Left lung (tissue), 10 donors: ENCODE measurements around the gene TEX9. TPM values are rescaled to one million over a fixed set of nuclear protein-coding genes. Genes with fewer than 3 reads are reported as not detected.

ENCODE experiments used
- ATAC-seq: fragments of 200-7000 bp; cut with Tn5 transposase; one replicate; pipeline ENCODE4 v1.9.1; 2020; ENCODE audit warnings: moderate library complexity
- DNase-seq, 4 donors: peaks; one replicate each; pipeline ENCODE4 v3.0.0-alpha.2; 2013 to 2020
- H3K27ac ChIP-seq, 2 donors: fragments of 200-600 bp; sonication (generic) in 1 of 2; one replicate each; pipeline versions ENCODE4 v1.5.0 to v1.8.0; 2020 to 2021
- H3K27me3 ChIP-seq, 2 donors: fragments of 200-600 bp; sonication (generic) in 1 of 2; one replicate each; pipeline versions ENCODE4 v1.5.0 to v1.8.0; 2020 to 2021
- H3K36me3 ChIP-seq, 2 donors: fragments of 200-600 bp; sonication (generic) in 1 of 2; one replicate each; pipeline versions ENCODE4 v1.5.0 to v1.8.0; 2020 to 2021
- H3K4me1 ChIP-seq, 2 donors: fragments of 200-600 bp; one replicate each; pipeline ENCODE4 v1.8.0; 2021
- H3K4me3 ChIP-seq, 2 donors: fragments of 200-600 bp; sonication (generic) in 1 of 2; one replicate each; pipeline versions ENCODE4 v1.5.0 to v1.8.0; 2020 to 2021; ENCODE audit warnings: mild to moderate bottlenecking in 1 of 2
- H3K9me3 ChIP-seq, 2 donors: fragments of 200-600 bp; sonication (generic) in 1 of 2; one replicate each; pipeline versions ENCODE4 v1.5.0 to v1.8.0; 2020 to 2021
- CTCF ChIP-seq, 2 donors: fragments of 200-600 bp; sonication (generic) in 1 of 2; IDR thresholded peaks; one replicate each; pipeline versions ENCODE4 v1.5.0 to v1.8.0; 2021; ENCODE audit warnings: antibody characterized with exemption in 2 of 2
- intact Hi-C, 2 donors: fragments of 100-400 bp; cut with DNase I; formaldehyde crosslinking; loops; one replicate each; pipeline versions ENCODE4 v1.11.2 to v1.14.2; 2022
- polyA plus RNA-seq, 6 donors: library from polyadenylated mRNA; unstranded; fragments of 120-200 nt; gene quantifications; one replicate each; pipeline ENCODE4 v1.2.1, GENCODE V29; 2013; ENCODE audit not compliant: insufficient read length in 6 of 6
- total RNA-seq, 2 donors: library from RNA; stranded (reverse); fragmentation: NEBNext Ultra II Directional; extraction: Animal tissue kit (Norgen Biotek cat#: 25700); gene quantifications; one replicate each; pipeline ENCODE4 v1.2.1, GENCODE V29; 2021
- donor health status: DM: no; HTN: yes; CAD: no.
- donor health status: DM: no; HTN: no; CAD: no.

Gene TEX9
- total and polyA plus RNA-seq, 8 donors = 6.3 to 19.4 (median 16.7) TPM

- TF ChIP-seq CTCF (IDR thresholded peaks at IDR 0.05) = no peak
- Histone ChIP-seq H3K36me3 (no peaks in the 10 kb centered on the region), H3K4me1 (no peaks in the 10 kb centered on the region), H3K4me3 (no peak overlapping the region), H3K27ac (no peak overlapping the region), H3K27me3 (no peaks in the 10 kb centered on the region), H3K9me3 (no peaks in the 10 kb centered on the region)
- ATAC-seq = no peak
- intact Hi-C loops = no loop called here
- DNase-seq = no peak
Measured at GRCh38 chr15:56356616-56357015, 8.6 kb upstream of the TEX9 start.

- Histone ChIP-seq H3K4me3 (no peak overlapping the region), H3K4me1 (no peaks in the 10 kb centered on the region), H3K27ac (no peak overlapping the region), H3K36me3 (no peaks in the 10 kb centered on the region), H3K27me3 (no peaks in the 10 kb centered on the region), H3K9me3 (no peaks in the 10 kb centered on the region)
- no peak for TF ChIP-seq CTCF (IDR thresholded peaks at IDR 0.05)
- DNase-seq (no peak), ATAC-seq (no peak)
- intact Hi-C loops = no loop called here
Measured at GRCh38 chr15:56358604-56359003, 6.6 kb upstream of the TEX9 start.

GRCh38 chr15:56361987-56362386 is 3.2 kb upstream of the TEX9 start:
- no peaks in the 10 kb centered on the region for H3K9me3 ChIP-seq
- H3K4me1 ChIP-seq = peaks cover 0 to 11% of the 10 kb centered on the region in 2 donors
- no peak overlapping the region for H3K27ac ChIP-seq
- no peaks in the 10 kb centered on the region for H3K36me3 ChIP-seq
- H3K4me3 ChIP-seq = no peak overlapping the region
- intact Hi-C loops = no loop called here
- TF ChIP-seq CTCF (IDR thresholded peaks at IDR 0.05) = no peak
- no peak for DNase-seq
- H3K27me3 ChIP-seq = no peaks in the 10 kb centered on the region
- no peak for ATAC-seq

GRCh38 chr15:56366211-56366610 is 985 bp downstream of the TEX9 start:
- DNase-seq (no peak), ATAC-seq (no peak)
- intact Hi-C loops = no loop called here
- no peak for TF ChIP-seq CTCF (IDR thresholded peaks at IDR 0.05)
- Histone ChIP-seq H3K27ac (no peak overlapping the region), H3K4me3 (peak overlapping the region; percentile 57 to 66), H3K4me1 (peaks cover 0 to 11% of the 10 kb centered on the region in 2 donors), H3K27me3 (no peaks in the 10 kb centered on the region), H3K36me3 (no peaks in the 10 kb centered on the region), H3K9me3 (no peaks in the 10 kb centered on the region)

GRCh38 chr15:56367156-56367555 is 1.9 kb downstream of the TEX9 start:
- TF ChIP-seq CTCF (IDR thresholded peaks at IDR 0.05) = no peak
- H3K4me1 ChIP-seq = peaks cover 0 to 11% of the 10 kb centered on the region in 2 donors
- intact Hi-C loops = no loop called here
- no peak overlapping the region for H3K27ac ChIP-seq
- no peaks in the 10 kb centered on the region for H3K9me3 ChIP-seq
- ATAC-seq = no peak
- no peak for DNase-seq
- H3K36me3 ChIP-seq = no peaks in the 10 kb centered on the region
- no peak overlapping the region for H3K4me3 ChIP-seq
- no peaks in the 10 kb centered on the region for H3K27me3 ChIP-seq
